Activated CD4-positive, CD25-positive, alpha-beta regulatory T cell (primary cell): ENCODE data around the gene CBY1.
"Not testable (repeated sequence)": the region's sequence is repeated elsewhere in the genome, so short reads cannot be mapped to it uniquely, and the experiment has no call there.

Experiments used
- DNase-seq, 4 experiments: peaks; one replicate each; lab custom pipeline; 2025; lab: John Stamatoyannopoulos, UW

CBY1 gene

DNA sequence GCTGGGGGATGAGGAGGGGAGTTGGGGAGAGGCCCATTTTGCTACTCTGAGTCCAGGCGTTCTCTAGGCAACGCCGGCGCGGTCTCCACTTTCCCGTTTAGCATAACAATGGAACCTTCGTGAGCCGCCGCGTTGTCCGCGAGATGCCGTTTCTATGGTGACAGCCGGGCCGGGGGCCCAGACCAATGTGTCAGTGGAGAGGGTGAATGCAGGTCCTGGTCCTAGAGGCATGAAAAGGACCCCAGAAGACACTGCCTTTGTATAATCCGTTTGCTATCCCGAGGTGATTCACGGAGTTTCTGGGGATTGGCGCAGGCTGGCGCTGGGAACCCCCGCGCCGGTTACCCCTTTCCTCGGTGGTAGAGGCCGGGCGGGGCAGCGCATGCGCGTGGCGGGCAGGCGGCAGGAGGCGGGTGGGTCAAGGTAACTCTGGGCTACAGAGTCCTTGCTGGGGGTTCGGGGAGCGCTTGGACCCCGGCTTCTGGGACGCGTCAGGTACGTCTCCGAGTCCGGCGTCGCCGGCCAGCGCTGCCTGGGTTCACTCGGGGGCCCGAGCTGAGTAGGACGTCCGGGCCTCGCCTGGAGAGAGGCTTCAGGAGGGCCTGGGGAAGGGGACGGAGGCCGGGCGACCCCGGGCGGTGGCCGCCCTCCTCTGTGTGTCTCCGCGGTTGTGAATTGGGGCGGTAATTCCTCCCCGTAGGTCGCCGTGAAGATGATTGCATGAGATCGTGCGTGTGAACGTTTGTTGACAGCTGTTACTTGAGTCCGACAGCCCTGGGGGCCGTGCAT lies at the start of gene CBY1, which contains the start of gene FAM227A:
Gene CBY1 (plus strand): TSS at position 383 of the 789 bp plus-strand sequence. CDS start 11,417 bp downstream, outside the sequence.
Gene FAM227A (minus strand): TSS at position 137 of the 789 bp plus-strand sequence. CDS start 6,224 bp downstream, outside the sequence.
- DNase-seq: peak; percentile 75 to 80 (median 77)

DNA sequence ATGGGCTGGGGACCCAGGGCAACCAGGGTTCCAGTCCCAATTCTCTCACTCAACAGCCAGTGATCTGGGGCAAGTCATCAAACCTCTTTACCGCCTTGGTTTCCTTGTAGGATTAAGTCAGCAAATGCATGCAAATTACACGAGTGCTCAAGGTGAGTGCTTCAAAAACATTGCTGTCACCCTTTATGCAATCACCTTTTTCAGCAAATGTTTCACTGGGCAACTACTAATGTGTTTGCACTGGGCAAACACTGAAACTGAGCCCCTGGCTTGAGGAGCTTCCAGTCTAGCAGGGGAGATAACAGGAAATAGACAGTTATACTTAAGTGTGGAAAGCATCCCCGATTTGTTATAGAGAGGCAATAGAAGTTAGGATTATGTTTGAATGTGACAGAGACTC lies 48.8 kb upstream of the CBY1 start:
- no peak for DNase-seq

DNA sequence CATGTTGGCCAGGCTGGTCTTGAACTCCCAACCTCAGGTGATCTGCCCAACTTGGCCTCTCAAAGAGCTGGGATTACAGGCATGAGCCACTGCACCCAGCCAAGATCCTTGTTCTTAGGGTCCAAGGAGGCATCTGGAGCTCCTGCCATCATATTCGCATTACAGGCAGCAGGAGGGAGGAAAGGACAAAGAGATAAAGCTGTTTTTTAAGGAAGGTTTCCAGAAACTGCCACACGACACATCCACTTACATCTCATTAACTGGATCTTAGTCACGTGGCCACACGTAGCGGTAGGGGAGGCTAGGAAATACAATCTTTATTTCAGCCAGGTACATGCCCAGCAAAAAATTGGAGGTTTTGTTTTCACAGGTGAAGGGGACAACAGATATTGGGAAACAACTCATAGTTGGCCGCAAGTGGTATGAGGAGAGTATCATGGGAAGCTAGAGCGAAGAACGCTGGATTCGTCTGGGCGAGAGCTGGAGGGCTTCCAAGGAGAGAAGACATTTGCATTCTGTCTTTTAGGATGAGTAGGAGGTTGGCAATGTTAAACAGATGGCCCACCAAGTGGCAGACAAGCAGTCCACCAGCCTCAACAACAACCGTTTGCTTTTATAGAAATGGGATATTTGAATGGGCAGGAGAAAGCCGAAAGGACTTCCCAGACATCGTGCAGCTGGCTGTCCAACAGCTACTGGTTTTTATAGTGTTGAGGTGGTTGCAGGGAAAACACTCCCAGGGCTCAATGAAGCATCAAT lies 47.3 kb upstream of the CBY1 start:
- no peak for DNase-seq

DNA sequence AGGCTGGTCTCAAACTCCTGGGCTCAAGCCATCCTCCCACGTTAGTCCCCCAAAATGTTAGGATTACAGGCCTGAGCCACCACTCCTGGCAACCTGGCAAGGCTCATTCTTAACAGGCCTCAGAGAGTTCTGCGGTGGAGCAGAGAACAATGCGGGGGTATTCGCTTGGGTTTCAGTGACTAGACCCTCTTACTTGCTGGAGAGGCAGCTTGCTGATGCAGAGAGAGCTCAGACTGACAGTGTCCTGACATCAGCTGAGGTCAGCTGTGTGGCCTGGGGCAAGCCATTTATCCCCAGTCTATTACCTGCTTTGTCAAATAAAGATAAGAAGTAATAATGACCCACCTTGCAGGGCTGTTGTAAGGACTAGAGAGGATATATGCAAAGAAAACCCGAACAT lies 46.2 kb upstream of the CBY1 start:
- no peak for DNase-seq

DNA sequence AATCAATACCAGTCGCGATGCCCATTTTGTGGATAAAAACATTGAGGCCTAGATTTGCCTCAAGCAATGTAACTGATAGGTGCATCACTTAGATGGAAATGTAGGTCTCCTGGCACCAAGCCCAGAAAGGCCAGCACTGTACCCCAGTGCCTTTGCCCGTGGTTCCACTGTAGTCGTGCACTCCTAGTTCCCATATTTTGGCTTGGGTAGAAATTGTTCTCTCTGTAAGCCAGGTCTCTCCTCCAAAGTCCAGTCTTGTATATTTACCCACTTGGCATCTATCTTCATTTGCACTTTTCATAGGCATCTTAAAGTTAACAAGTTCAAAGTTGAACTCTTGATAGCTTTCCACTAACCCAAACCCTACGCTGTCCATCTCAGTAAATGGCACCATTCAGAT lies 44.9 kb upstream of the CBY1 start:
- DNase-seq: no peak

DNA sequence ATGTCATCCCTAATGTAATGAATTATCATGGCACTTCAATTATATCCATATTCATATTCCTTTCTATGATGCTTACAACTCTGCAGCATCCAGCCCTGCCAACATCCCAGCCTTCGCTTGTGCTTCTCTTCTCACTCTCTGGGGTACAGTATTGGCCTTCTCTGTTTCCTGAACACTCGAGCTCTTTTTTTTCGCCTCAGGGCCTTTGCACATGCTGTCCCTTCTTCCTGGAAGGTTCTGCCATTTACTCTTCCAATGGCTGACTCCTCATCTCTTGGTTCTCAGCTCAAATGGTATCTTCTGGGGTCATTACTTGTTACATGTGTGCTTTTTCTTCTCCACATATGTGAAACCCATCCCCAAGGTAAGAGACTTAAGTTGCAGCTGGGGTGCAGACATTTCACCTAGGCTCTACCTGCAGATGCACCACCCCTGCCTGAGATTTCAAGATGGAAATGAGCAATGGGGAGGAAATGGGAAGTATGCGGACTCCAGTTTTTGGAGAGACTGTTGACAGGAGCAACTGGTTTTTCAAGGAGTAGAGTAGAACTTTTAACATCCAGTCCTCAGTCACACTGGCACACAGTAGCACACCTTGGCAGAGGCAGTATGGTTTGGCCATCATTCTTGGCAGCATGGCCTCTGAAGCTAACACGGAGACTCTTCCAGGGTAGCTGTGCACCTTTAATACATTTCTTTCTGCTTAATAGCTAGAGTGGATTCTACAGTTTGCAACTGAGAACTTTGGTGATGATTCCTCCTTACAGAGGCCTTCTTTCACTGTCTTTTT lies 44.0 kb upstream of the CBY1 start:
- DNase-seq: no peak

DNA sequence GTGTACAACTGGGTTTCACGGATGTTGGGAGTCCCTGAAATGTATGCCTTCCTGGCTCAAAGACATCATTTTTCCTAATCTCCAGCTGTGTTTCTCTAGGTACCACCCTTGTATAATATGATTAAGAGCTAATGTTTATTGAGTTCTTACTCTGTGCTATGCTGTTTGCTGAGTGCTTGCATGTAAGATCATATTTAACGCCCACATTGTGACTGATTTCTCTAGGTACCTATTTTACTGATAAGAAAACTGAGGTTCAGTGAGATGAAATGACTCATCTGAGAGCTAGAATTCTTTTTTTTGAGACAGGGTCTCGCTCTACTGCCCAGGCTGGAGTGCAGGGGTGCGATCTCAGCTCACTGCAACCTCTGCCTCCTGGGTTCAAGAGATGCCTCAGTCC lies 42.9 kb upstream of the CBY1 start:
- no peak for DNase-seq

DNA sequence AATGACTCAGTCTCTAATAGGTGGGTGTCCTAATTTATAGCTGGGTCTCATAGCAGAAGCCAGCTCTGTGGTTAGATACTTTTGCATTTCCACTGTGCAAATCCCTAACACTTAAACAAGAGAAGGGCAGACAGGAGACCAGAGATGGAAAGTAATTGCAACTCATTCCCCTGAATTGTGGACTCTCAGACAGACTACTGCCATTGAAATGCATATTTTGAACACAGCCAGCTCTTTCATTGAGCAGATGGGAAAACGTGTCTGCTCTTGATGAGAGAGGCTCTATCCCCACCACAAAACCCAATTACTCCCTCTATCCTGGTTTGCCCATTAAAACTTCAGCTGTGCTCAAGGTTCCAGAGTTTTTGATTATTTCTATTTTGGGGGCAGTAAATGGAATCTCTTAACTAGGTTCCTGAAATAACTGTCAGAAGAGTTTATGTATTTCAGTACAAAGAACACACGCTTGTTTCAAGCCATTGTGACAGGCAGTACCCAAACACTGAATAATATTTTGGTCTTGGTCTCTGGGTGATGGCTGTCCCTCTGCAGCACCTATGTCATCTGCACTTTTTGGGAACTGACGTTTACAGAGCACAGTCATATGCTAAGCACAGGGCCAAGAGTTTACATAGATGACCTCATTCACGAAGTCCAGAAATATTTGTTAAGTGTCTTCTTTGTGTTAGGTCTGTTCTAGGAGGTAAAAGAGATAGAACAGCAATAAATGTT lies 41.9 kb upstream of the CBY1 start:
- no peak for DNase-seq

DNA sequence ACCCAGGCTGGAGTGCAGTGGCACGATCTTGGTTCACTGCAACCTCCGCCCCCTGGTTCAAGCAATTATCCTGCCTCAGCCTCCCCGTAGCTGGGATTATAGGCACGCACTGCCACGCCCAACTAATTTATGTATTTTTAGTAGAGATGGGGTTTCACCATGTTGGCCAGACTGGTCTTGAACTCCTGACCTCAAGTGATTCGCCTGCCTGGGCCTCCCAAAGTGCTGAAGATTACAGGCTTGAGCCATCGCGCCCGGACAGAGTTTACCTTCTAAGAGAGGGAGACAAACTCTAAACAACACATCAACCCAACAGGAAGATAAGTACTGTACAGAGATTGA lies 41.4 kb upstream of the CBY1 start:
- DNase-seq: not testable (repeated sequence)

DNA sequence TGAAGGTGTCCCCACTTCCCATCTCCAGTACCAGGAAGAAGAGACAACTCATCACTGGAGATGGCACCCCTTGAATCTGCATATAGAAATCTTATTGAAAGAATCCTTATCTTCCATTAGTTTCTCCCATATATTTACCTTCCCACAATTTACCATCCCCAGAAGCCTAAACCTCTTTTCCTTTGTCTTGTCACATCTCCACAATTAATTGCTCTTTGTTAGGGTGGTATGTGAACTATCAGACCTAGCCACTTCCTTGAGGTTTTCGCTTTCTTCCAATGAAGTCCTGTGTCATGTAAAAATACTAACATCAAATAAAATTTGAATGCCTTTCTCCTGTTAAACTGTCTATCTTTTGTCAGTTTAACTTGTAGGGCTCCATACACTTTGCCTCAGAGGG lies 38.2 kb upstream of the CBY1 start:
- DNase-seq: no peak

DNA sequence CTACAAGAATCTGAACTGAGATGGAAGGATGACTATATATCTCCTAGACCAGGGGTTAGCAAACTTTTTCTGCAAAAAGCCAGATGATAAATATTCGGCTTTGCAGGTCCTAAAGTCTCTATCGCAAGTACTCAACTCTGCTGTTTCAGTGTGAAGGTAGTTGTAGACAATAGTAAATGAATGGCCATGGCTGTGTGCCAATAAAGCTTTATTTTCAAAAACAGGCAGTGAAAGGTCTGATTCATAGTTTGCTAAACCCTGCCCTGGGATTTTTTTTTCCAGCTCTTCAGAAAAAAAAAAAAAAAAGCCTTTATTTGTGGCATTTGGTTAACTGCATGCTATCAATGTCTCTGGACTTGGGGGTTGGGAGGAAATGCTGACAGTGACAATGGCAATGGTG lies 37.8 kb upstream of the CBY1 start:
- no peak for DNase-seq

DNA sequence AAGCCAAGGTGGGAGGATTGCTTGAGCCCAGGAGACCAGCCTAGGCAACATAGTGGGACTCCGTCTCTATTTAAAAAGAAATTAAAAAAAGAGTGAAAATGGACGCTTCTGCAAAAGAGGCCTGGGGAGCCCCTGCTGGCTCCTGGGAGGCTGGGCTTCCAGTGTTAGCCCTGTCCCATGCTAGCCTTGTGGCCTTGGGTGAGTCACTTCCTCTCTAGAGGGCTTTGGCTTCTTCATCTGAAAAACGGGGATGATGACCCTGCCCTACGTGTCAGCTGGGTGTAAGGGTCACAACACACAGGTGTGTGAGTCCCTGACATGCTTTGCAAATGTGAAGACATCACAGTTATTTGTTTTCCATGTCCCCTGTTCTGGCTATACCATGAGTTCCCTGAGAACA lies 33.1 kb upstream of the CBY1 start:
- no peak for DNase-seq

DNA sequence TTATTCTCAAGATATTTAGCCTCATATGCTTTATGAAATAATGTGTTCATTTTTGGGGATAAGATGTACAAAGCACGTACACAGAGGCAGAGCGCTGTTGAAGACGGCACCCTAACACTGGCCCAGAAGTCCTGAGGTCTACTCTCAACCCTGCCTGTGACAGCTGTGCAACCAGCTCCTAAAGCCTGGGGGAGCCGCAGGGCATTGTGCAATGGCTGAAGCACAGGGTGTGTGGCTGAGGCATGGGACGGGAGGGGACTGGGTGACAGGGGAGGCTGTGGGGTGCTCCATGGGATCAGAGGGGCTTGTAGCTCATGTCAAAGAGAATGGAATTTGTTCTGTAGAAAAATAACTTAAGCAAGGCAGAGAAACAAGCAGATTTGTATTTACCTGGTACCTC lies 28.0 kb upstream of the CBY1 start:
- no peak for DNase-seq

DNA sequence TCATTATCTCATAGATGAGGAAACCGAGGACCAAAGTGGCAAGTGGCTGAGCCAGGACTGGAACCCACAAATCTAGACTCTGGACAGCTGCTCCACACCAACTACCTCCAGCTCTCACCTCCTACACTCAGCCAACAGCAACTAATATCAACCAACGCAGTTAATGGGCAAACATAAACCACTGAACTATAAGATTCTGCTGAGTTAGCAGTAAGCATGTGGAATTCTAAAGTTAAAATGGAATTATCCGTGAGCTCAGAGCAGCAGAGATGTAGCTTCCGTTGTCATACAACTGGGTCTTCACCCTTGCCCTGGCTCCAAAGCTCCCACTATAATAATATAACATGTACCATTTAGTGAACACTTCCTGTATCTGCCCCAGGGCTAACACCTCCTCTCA lies 27.3 kb upstream of the CBY1 start:
- DNase-seq: no peak

DNA sequence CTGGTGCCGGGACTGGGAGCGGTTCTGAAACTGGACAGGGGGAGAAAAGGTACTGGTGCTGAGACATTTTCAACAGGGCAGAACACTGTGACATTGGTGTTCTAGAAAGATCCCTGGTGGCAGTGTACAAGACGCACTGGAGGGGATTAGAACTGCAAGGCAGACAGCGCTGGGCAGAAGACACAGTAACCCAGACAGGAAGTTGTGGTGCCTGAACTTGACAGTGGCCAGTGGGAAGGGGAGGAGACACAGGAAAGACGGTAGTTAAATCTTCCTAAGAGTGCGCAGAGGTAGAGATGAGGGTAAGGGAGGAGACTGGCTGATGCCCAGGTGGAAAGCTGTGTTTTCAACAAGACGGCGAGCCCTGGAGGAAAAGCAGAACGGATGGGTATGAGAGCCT lies 24.7 kb upstream of the CBY1 start:
- DNase-seq: no peak

DNA sequence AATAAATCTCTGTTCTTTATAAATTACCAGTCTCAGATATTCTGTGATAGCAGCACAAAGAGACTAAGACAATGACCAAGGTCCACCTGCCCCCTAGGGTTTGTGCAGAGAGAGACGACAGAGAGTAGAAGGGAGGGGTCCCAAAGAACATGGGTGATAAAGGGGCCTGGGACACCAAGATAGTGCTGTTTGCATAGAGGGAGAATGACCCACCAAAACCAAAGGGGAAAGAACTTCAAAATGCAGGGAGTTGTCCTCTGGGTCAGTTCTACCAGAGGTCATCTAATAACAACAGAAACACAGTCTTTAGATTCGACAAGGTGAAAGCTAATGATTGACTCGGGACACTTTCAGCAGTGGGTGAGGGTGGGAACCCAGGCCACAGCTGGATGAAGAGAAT lies 23.9 kb upstream of the CBY1 start:
- no peak for DNase-seq

DNA sequence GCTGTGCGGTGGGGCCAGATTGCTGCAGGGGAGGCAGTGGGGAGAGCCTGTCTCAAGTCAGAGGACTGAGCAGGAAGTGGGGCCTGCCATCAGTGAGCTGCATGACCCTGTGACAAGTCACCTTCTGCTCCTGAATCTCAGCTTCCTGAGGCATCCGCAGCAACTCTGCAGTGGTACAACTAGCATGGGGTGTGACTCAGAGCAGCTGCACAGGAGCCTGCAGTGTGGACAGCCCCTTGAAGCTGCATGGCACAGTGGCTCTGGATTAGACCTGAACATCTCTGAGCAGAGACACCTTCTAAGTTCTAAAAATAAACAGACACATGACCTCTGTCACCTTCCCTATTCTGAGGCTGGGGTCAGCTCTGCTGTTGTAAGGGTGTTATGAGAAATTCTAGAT lies 18.2 kb upstream of the CBY1 start:
- no peak for DNase-seq

DNA sequence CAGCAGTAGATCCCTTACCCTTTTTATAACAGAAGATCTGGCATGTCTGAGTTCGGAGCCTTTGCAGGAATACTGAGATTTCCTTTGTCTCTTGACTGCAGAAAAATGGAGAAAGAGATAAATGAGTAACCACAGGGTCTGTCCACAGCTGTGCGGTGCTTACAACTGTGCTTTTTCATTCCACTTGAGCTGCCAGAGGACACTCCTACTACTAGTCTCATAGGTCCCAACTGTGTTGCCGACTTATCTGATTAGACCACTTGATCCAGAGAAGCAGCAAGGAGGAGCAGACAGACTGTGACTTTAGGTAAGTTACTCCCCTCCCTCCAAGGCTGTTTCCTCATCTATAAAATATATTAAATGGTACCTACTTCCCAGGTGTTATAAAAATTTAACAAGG lies 17.7 kb upstream of the CBY1 start:
- no peak for DNase-seq

DNA sequence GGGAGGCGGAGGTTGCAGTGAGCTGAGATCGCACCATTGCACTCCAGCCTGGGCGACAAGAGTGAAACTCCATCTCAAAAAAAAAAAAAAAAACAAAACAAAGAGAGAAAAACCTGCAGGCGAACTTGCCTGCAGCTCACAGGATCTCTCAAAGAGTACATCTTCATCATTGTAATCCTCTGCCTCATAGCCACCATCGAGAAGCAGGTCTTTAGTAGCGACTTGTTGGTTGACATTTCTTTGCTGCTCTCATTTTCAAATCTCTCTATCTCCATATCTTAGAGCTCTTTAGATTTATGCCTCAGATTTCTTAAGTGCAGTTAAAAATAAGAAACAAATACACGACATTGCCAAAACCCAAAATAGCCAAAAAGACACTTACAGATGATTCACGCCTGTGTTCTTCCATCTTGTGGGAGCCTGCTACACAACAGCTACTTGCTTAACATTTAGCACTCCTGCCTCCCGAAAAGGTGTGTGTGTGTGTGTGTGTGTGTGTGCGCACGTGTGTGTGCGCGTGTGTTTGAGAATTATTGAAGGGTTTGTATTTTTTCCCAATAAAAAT lies 14.9 kb upstream of the CBY1 start:
- no peak for DNase-seq

DNA sequence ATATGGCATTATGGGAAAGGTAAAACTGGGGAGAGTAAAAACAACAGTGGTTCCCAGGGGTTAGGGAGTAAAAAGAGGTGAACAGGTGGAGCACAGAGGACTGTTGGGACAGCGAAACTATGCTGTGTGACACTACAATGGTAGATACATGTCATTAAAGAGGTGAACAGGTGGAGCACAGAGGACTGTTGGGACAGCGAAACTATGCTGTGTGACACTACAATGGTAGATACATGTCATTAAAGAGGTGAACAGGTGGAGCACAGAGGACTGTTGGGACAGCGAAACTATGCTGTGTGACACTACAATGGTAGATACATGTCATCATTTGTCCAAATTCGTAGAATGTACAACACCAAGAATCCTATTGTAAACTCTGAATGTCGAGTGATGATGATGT lies 12.2 kb upstream of the CBY1 start:
- not testable (repeated sequence) for DNase-seq

DNA sequence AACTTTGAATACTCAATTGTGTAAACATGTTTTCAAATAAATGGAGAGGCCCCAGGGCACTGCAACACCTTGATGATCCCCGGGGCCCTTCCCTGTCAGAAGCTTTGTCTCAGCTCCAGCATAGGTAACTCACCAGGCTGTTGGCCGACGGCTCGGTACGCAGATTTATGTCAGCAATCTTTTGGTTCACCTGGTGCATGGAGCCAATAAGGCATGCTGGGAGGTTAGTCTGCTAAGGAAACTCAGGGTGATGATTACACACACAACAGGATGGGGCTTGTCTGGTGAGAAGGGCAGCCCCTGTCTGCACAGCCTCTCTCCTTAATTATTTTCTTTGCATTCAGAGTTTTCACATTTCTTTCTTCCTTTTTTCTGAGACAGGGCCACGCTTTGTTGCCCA lies 11.0 kb upstream of the CBY1 start:
- DNase-seq: no peak
